NCI-H187 (cell line): ENCODE results near the gene CAMK4.

Source experiments
- DNase-seq, 2 experiments: peaks; one replicate each; lab custom pipeline; 2025; lab: John Stamatoyannopoulos, UW

CAMK4 gene

GRCh38 chr5:111422747-111423720 is 198.8 kb downstream of the CAMK4 start:
- DNase-seq: no peak

GRCh38 chr5:111425205-111425604 is 201.0 kb downstream of the CAMK4 start:
- no peak for DNase-seq

- no peak for DNase-seq
Measured at GRCh38 chr5:111427762-111428161, 203.6 kb downstream of the CAMK4 start.

- no peak for DNase-seq
Measured at GRCh38 chr5:111432883-111433536, 208.8 kb downstream of the CAMK4 start.

GRCh38 chr5:111434800-111435199 is 210.6 kb downstream of the CAMK4 start:
- DNase-seq: no peak

- no peak for DNase-seq
Measured at GRCh38 chr5:111439473-111440075, 215.4 kb downstream of the CAMK4 start.

GRCh38 chr5:111447099-111447498 is 222.9 kb downstream of the CAMK4 start:
- no peak for DNase-seq

GRCh38 chr5:111447822-111448221 is 223.6 kb downstream of the CAMK4 start:
- DNase-seq: peak; percentile 33 to 46

GRCh38 chr5:111453295-111453694 is 229.1 kb downstream of the CAMK4 start:
- no peak for DNase-seq

- no peak for DNase-seq
Measured at GRCh38 chr5:111453747-111454146, 229.6 kb downstream of the CAMK4 start.

GRCh38 chr5:111454198-111454622 is 230.0 kb downstream of the CAMK4 start:
- no peak for DNase-seq

GRCh38 chr5:111454776-111455175 is 230.6 kb downstream of the CAMK4 start:
- no peak for DNase-seq

- DNase-seq: no peak
Measured at GRCh38 chr5:111461255-111461671, 237.1 kb downstream of the CAMK4 start.

GRCh38 chr5:111461934-111462333 is 237.8 kb downstream of the CAMK4 start:
- no peak for DNase-seq

- DNase-seq: peak; percentile 33 to 65
Measured at GRCh38 chr5:111463311-111463710, 239.1 kb downstream of the CAMK4 start.

GRCh38 chr5:111469293-111469896 is 245.2 kb downstream of the CAMK4 start:
- DNase-seq: no peak

- no peak for DNase-seq
Measured at GRCh38 chr5:111469903-111470302, 245.7 kb downstream of the CAMK4 start.

GRCh38 chr5:111472096-111472495 is 247.9 kb downstream of the CAMK4 start:
- no peak for DNase-seq

GRCh38 chr5:111472579-111472978 is 248.4 kb downstream of the CAMK4 start:
- no peak for DNase-seq

GRCh38 chr5:111478266-111478665 is 254.1 kb downstream of the CAMK4 start:
- no peak for DNase-seq

GRCh38 chr5:111478898-111479297 is 254.7 kb downstream of the CAMK4 start:
- no peak for DNase-seq

GRCh38 chr5:111480346-111480745 is 256.2 kb downstream of the CAMK4 start:
- DNase-seq: no peak
